Measurements from ENCODE around the gene POLR1G. TPM values are rescaled to one million over a fixed set of nuclear protein-coding genes. Genes with fewer than 3 reads are reported as not detected.

The POLR1G gene
- total and polyA plus RNA-seq, 2 experiments from 2014 or later = 33.0 to 85.9 TPM

GRCh38 chr19:45446295-45446694 lies 39.9 kb downstream of the POLR1G start:
- TF ChIP-seq CTCF (conservative IDR thresholded peaks at IDR 0.05; ENCODE audit: low read depth in 2 of 2) (peak; percentile 48 to 71), ZNF331 (CRISPR knock-in tag; IDR thresholded peaks at IDR 0.05; ENCODE audit: low read depth) (no peak)
- no peaks in the 10 kb centered on the region for H3K9me2 ChIP-seq (ENCODE audit: insufficient read depth)
- Mint-ChIP-seq H3K4me3 (no peak overlapping the region; the same call in 2 of the 3 replicates), H3K9me3 (peaks cover 3% of the 10 kb centered on the region; the same call in 2 of the 3 replicates), H3K27me3 (ENCODE audit: insufficient read depth, low read depth, poor library complexity) (peaks cover 36% of the 10 kb centered on the region), H3K4me1 (peaks cover 26% of the 10 kb centered on the region), H3K27ac (no peak overlapping the region), H3K36me3 (ENCODE audit: low read depth) (no peaks in the 10 kb centered on the region; the same call in 2 of the 3 replicates)
- DNase-seq (ENCODE audit: low spot score) (peak; percentile 71), ATAC-seq (no peak)
- H3K36me3 ChIP-seq (ENCODE audit: insufficient read depth) = no peaks in the 10 kb centered on the region
- peaks cover 50% of the 10 kb centered on the region for H3K27me3 ChIP-seq (ENCODE audit: insufficient read depth)
- H3K79me2 ChIP-seq (replicated peaks; ENCODE audit: insufficient read depth) = no peaks in the 10 kb centered on the region
- H3K4me3 ChIP-seq = no peak overlapping the region
- H3K27ac ChIP-seq (ENCODE audit: low read depth) = no peak overlapping the region
- H3K4me2 ChIP-seq = no peak overlapping the region
- H3K4me1 ChIP-seq (ENCODE audit: insufficient read depth) = peaks cover 23% of the 10 kb centered on the region
- H2AFZ ChIP-seq = no peak overlapping the region
- no peaks in the 10 kb centered on the region for H4K20me1 ChIP-seq (replicated peaks; ENCODE audit: insufficient read depth)
- peaks cover 33% of the 10 kb centered on the region for H3F3A ChIP-seq (replicated peaks; ENCODE audit: low read depth)

- H3K9me3 Mint-ChIP-seq = peaks cover 9% of the 10 kb centered on the region; the same call in 2 of the 3 replicates
- no peak overlapping the region for H3K27ac ChIP-seq (ENCODE audit: low read depth)
- ATAC-seq (no peak), DNase-seq (ENCODE audit: low spot score) (no peak)
- no peak overlapping the region for H3K4me3 Mint-ChIP-seq
- peaks cover 43% of the 10 kb centered on the region for H3K27me3 Mint-ChIP-seq (ENCODE audit: insufficient read depth, low read depth, poor library complexity)
- no peak overlapping the region for H2AFZ ChIP-seq
- no peak overlapping the region for H3K4me2 ChIP-seq
- no peaks in the 10 kb centered on the region for H4K20me1 ChIP-seq (replicated peaks; ENCODE audit: insufficient read depth)
- no peaks in the 10 kb centered on the region; the same call in 2 of the 3 replicates for H3K36me3 Mint-ChIP-seq (ENCODE audit: low read depth)
- no peak overlapping the region for H3K4me3 ChIP-seq
- H3F3A ChIP-seq (replicated peaks; ENCODE audit: low read depth) = peaks cover 39% of the 10 kb centered on the region
- no peak overlapping the region for H3K27ac Mint-ChIP-seq
- H3K4me1 ChIP-seq (ENCODE audit: insufficient read depth) = peaks cover 23% of the 10 kb centered on the region
- no peaks in the 10 kb centered on the region for H3K9me2 ChIP-seq (ENCODE audit: insufficient read depth)
- no peaks in the 10 kb centered on the region for H3K79me2 ChIP-seq (replicated peaks; ENCODE audit: insufficient read depth)
- H3K27me3 ChIP-seq (ENCODE audit: insufficient read depth) = peaks cover 55% of the 10 kb centered on the region
- H3K36me3 ChIP-seq (ENCODE audit: insufficient read depth) = no peaks in the 10 kb centered on the region
- peaks cover 30% of the 10 kb centered on the region for H3K4me1 Mint-ChIP-seq
- TF ChIP-seq NANOG (IDR thresholded peaks at IDR 0.05; ENCODE audit: borderline replicate concordance) (no peak), REST (IDR thresholded peaks at IDR 0.05; ENCODE audit: unreplicated experiment) (no peak), CTCF (conservative IDR thresholded peaks at IDR 0.05; ENCODE audit: low read depth in 2 of 2) (no peak), EZH2phosphoT487 (IDR thresholded peaks at IDR 0.05; ENCODE audit: unreplicated experiment) (no peak), ZNF114 (CRISPR knock-in tag; IDR thresholded peaks at IDR 0.05) (no peak), ETS1 (IDR thresholded peaks at IDR 0.05) (no peak)
Measured at GRCh38 chr19:45446944-45447343, 40.5 kb downstream of the POLR1G start.
